ENCODE data around the gene KIF16B.

Gene KIF16B

DNA sequence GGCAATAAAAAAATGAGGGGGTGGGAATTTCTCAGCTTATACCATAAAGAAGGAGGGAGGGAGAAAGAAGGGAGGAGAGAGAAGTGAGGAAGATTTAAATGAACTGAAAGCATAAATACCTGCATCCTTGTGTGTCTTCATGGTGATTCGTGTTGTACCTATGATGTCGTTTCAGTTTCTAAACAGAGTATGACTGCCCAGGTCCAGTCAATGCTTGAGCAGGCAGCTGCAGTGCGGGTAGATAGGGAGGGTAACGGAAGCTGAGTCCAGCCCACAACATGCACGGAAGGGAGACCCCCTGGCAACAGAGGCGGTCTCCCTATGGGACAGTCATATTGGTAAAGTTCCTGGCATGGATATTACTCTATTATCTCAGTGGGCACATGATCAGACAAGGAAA is 184.5 kb downstream of the KIF16B start:
- DNase-seq: no peak

GRCh38 chr20:16387666-16388065 is 185.6 kb downstream of the KIF16B start:
- no peak for DNase-seq

GRCh38 chr20:16385891-16386290 is 187.4 kb downstream of the KIF16B start:
- DNase-seq: no peak

DNA sequence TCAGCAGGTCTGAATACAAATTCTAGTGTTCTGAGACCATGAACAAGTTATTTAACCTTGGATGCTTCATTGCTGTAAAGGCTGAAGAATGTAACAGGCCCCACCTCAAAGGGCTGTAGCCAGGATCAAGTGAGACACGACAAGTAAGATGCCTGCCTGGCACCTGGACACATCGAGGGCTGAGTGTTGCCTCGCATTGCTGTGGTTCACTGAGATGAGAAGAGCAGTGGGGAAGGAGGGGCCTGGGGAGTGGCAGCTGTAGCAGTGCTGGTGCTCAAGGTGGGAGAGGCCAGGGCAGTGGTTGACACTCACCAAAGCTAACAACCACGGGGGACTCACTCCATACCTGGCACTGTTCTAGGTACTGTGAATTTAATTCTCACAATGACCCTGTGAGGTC is 187.8 kb downstream of the KIF16B start:
- DNase-seq: no peak

DNA sequence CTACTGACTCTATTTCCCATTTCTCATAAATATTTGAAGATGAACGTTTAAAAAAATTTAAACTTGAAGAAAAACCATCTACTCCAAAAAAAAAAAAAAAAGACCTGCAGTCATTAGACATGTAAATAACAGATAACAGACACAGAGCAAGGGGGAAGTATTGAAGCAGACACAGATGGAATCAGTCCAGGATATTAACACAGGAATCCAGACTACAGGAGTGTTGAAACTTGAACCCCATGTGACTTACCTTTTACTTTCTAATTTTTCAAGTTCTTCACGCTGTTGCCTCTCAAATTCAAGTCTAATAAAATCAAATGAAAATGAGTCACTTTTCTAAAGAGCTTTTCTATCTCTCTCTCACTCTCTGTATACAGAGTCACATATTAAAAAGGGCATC is 191.8 kb downstream of the KIF16B start:
- no peak for DNase-seq

DNA sequence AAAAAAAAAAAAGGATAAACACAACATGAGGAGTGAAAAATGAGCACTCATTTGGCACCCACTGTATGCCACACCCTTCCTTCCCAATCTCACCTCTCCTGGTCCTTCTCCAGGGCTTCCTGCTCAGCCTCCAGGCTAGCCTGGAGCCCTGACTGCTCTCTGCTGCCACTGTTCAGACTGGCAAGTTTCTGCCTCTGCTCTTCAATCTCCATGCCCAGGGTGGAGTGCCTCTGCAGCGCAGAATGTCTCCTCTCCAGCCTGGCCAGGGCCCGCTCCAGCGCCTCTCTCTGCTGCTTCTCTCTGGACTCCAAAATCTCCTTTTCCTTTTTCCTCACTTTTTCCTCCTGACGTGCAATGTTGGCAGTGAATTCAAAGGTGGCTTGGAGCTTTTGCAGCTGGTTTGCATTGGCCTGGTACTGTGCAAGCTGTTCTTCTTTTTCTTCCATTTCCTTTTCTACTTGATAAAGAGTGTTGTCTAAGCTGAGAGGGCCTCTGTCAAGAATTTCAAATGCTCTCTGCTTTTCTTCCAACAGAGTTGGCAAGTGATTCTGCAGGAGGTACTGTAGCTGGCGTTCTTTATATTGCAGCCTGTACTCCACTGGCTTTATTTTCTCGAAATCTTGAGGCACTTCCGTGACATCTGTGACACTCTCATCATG is 194.4 kb downstream of the KIF16B start:
- DNase-seq: no peak

DNA sequence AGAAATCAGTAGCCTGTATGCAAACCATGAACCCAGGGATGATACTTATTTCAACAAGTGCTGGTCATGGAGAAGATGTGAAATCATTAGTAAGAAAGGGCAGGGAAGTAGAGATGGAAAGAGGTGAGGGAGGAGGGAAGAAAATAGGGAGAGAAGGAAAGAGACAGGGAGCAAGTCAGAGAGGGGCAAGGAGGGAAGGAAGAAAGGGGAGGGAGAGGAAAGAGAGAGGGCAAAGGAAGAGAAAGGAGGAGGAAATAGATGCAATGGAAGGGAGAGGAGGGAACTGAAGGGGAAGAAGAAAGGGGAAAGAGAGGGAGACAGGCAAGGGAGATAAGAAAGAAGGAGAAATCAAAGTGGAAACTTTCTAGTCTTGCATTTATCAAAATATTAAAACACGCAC is 195.1 kb downstream of the KIF16B start:
- DNase-seq: no peak

DNA sequence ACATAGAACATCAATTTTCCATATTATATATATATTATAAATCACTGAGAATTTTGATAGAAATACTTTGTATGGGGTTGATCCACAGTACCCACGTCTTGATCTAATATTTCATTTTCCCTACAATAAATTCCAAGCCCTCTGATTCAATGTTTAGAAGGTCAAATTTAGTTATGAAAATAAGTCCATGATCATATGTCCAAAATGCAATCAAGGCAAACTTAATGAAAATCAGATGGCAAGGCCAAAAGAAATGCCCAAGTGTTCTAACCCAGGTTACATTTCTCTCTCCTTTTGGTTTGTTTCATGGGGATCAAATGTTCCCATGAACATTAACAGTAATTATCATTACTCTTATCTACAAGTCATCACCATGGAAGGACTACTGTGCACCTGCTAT is 203.8 kb downstream of the KIF16B start:
- no peak for DNase-seq

- DNase-seq: no peak
These were observed 204.5 kb downstream of the KIF16B start for GRCh38 chr20:16368645-16369292.

GRCh38 chr20:16367948-16368560 is 205.2 kb downstream of the KIF16B start:
- no peak for DNase-seq

DNA sequence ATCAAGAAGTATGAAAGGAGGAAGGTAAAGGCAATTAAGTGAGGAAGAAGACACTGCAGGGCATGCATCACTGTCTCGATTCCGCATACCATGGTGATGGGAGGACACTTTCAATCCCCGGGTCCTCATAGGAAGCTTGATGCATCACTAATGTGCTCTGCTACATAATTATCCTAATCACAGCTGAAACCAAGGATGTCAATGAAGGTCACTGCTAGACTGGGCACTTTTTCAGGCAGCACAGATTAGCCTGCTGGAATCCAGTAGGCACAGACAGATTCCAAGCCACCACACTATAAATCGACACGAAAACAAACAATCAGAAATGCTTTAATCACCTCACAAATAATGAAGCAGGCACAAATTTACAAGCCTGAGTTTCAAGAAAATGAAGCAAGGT is 206.7 kb downstream of the KIF16B start:
- no peak for DNase-seq

- no peak for DNase-seq
These were observed 208.9 kb downstream of the KIF16B start for GRCh38 chr20:16364320-16364687.

DNA sequence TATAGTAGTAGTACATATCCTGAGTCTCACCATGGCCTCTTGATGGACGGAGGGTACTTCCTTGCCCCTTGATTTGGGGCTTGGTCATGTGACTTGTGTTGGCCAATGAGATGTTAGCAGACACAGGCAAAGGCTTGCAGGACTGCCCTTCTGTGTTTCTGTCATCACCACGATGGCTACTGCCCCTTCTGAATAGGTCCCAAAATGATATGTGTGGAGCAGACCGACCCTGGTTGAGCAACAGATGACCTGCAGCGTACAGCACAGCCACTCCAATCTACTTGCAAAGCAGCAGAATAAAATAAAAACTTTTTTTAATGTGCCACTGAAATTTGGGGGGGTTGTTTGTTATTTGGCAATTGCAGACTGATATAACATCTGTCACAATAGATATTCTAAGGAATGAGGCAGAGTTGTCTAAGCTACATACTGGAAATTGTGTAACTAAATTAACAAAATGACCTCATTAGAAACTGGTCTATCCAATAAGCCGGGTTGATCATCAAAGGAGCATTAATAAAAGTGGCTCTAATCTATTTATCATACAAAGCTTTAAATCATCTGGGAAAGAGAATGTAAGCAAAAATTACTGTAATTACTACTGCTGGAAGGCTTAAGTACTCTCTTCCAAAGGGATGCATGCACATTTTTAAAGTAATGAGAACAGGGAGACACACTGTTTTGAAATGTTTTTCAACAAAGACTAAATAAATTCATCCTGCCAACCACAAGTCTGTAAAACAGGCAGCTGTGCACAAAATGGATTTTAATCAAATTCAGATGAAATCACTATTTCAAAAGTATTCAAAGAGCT is 209.5 kb downstream of the KIF16B start:
- DNase-seq: no peak

DNA sequence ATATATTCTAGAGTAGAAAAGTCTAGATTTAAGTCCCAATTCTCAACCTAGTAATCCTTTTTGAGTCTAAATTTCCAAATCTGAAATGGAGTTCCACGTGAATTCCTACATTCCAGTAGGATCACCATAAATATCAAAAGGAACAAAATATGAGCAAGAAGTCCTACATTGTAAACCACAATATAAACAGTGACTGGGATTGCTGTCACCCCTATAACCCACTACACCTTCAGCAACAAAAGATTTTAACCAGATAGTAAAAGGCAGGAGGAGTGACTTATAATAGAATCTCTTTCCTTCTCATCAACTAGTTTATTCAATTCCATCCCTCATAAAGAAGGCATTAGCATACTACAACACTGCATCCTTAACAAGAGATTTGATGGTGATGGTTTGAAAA is 210.6 kb downstream of the KIF16B start:
- no peak for DNase-seq

DNA sequence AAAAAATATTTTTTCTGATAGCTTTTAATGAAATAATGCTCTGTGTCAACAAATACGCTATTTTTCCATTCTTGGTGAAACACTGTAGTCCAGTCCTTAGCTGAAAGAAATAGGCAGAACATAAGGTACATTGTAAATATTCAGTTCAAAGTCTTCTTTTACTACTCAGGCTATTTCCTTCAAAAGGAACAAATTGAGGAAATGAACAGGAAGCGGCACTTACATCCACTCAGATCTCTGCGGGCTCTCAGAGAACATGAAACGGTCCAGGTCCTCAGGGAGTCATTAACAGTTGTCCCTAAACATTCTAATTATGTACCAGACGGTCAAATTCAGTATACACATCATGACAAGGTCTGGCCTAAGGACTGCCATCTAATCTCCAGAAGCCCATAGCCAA is 212.6 kb downstream of the KIF16B start:
- DNase-seq: no peak

DNA sequence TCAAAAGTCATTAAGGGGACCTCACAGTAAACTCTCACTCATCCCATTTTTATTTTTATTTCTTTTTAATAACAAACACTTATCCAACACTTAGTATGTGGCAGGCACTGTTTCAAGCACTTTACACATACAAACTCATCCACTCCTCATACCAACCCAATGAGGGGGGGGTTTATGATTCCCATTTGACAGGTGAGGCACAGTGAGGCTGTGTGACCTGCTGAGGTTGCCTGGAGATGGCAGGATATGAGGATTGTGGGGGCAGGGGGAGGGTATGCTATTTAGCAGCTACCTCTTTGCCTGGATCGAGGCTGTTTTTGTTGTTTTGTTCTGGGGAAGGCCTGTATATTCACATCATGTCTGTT is 219.8 kb downstream of the KIF16B start:
- no peak for DNase-seq

DNA sequence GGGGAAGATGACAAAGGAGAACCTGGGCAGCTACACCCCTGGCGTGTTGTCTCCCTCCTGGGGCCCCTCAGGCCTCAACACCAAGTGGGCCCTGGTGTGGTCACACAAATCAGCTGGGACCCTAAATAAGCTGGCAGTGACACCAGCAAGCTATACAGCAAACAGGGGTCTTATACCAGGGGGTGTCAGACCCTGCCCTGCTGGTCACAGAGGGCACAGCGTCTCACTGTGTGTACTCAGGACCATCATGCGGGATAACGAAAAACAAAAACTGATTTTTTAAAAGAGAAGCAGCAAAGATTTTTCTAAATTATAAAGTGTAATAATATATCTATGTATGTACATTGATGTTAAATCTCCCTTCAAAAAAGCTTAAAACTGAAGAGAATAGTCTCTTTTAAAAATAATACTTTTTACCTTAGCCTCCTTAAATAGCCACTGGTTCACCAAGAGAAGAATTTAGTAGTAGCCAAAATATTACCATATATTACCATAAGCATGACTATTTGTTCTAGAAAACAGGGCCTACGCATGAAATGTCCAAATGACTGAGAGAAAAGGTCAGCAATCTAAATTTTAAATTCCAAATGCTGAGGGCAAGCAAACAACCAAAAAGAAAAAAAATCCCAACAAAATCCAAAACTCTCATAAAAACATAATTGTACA is 220.4 kb downstream of the KIF16B start:
- no peak for DNase-seq

GRCh38 chr20:16352321-16352720 is 220.9 kb downstream of the KIF16B start:
- DNase-seq: no peak

DNA sequence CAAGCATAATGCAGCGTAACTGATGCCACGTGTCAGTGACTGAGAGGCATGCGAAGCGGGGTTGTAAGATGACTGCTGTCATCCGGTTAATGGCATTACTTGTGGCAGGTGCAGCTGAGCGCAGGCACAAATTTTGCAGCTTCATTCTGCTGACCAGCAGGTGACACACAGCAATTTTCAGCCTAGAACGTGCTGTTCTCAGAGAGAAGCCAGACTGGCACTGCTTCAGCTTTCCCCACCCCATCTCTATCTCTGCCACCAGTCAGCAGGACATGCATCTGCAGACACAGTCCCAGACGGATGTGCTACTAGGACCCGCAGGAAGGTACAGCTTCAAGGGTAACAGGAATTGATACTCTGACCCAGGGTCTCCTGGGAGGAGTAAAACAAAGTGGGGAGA is 221.8 kb downstream of the KIF16B start:
- DNase-seq: no peak

DNA sequence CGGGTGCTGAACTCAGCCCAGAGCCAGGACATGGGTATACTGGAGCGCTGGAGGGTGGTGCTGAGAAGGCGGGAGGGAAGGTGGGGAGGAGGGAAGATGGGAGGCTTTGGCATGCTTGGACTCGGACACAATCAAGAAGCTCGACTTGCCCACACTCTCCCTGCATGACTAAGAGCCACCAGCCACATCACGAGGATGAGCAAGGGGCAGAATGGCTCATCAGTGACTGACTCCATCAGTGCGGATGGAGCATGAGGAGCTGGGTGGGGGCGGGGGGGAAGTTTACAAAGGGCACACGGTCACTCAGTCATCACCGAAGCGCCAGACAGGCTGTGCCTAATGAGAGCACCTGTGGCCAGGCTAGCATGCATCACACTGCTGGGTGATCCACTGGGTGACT is 222.8 kb downstream of the KIF16B start:
- no peak for DNase-seq

- no peak for DNase-seq
These were observed 223.6 kb downstream of the KIF16B start for GRCh38 chr20:16349523-16350260.

DNA sequence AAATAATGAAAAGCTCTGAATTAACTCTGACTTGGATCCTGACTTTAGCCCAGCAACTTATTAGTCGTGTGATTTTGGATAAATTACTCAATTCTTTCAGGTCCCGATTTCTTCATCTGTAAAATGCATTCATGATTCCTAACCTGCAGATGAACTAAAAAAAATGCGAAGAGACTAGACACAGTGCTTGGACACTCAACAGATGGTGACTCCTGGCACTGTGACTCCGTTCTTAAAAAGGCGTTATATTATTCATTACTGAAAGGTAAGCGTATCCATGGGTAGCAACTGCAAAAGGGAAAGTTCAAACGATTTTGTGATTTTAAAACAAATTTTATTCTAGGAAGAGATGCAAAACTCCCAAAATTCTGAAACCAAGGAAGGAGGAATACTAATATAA is 226.3 kb downstream of the KIF16B start:
- no peak for DNase-seq

GRCh38 chr20:16337707-16338106 is 235.5 kb downstream of the KIF16B start:
- no peak for DNase-seq
